Smooth muscle cell of the brain vasculature (primary cell): ENCODE data around the gene IL1RAPL2.

Source experiments
- DNase-seq: peaks from one replicate; pipeline ENCODE4 v3.0.0-alpha.2; 2012; ENCODE audit warnings: low read depth, low spot score

The IL1RAPL2 gene

GRCh38 chrX:105266456-105266855 is 700.5 kb downstream of the IL1RAPL2 start:
- DNase-seq: no peak

GRCh38 chrX:105267167-105267566 is 701.2 kb downstream of the IL1RAPL2 start:
- no peak for DNase-seq

GRCh38 chrX:105269386-105269785 is 703.4 kb downstream of the IL1RAPL2 start:
- DNase-seq: no peak

- DNase-seq: no peak
Measured at GRCh38 chrX:105273326-105273725, 707.3 kb downstream of the IL1RAPL2 start.

GRCh38 chrX:105274091-105274490 is 708.1 kb downstream of the IL1RAPL2 start:
- no peak for DNase-seq

GRCh38 chrX:105277132-105277531 is 711.1 kb downstream of the IL1RAPL2 start:
- no peak for DNase-seq

- no peak for DNase-seq
Measured at GRCh38 chrX:105282077-105282476, 716.1 kb downstream of the IL1RAPL2 start.

GRCh38 chrX:105297041-105297440 is 731.0 kb downstream of the IL1RAPL2 start:
- no peak for DNase-seq

- DNase-seq: no peak
Measured at GRCh38 chrX:105299286-105299685, 733.3 kb downstream of the IL1RAPL2 start.

GRCh38 chrX:105302246-105302645 is 736.2 kb downstream of the IL1RAPL2 start:
- DNase-seq: no peak

- DNase-seq: no peak
Measured at GRCh38 chrX:105307762-105308161, 741.8 kb downstream of the IL1RAPL2 start.

- DNase-seq: no peak
Measured at GRCh38 chrX:105313596-105313995, 747.6 kb downstream of the IL1RAPL2 start.

GRCh38 chrX:105314458-105314857 is 748.5 kb downstream of the IL1RAPL2 start:
- no peak for DNase-seq

- no peak for DNase-seq
Measured at GRCh38 chrX:105315248-105315647, 749.2 kb downstream of the IL1RAPL2 start.

- DNase-seq: no peak
Measured at GRCh38 chrX:105317117-105317516, 751.1 kb downstream of the IL1RAPL2 start.

GRCh38 chrX:105323928-105324327 is 757.9 kb downstream of the IL1RAPL2 start:
- no peak for DNase-seq

GRCh38 chrX:105328773-105329172 is 762.8 kb downstream of the IL1RAPL2 start:
- DNase-seq: no peak

- no peak for DNase-seq
Measured at GRCh38 chrX:105331244-105331643, 765.2 kb downstream of the IL1RAPL2 start.

- DNase-seq: no peak
Measured at GRCh38 chrX:105347373-105347772, 781.4 kb downstream of the IL1RAPL2 start.

- DNase-seq: no peak
Measured at GRCh38 chrX:105349476-105349875, 783.5 kb downstream of the IL1RAPL2 start.

- DNase-seq: no peak
Measured at GRCh38 chrX:105375816-105376215, 809.8 kb downstream of the IL1RAPL2 start.

- no peak for DNase-seq
Measured at GRCh38 chrX:105424729-105425128, 858.7 kb downstream of the IL1RAPL2 start.

GRCh38 chrX:105451401-105451800 is 885.4 kb downstream of the IL1RAPL2 start:
- no peak for DNase-seq

GRCh38 chrX:105458846-105459245 is 892.8 kb downstream of the IL1RAPL2 start:
- DNase-seq: no peak

- no peak for DNase-seq
Measured at GRCh38 chrX:105460376-105460775, 894.4 kb downstream of the IL1RAPL2 start.
